ENCODE results near the gene MDC1. TPM values are rescaled to one million over a fixed set of nuclear protein-coding genes. Genes with fewer than 3 reads are reported as not detected.
A peak's percentile ranks its signal among the peaks of the same experiment; 100 is the strongest.
"Not testable (repeated sequence)": the region's sequence is repeated elsewhere in the genome, so short reads cannot be mapped to it uniquely, and the experiment has no call there.

MDC1 gene
- 10 to 100 TPM; 42.3 to 69.7 (median 53.4) TPM for total RNA-seq
- 28.0 TPM for total RNA-seq (2013)
- total RNA-seq = 23.1 to 52.1 (median 31.9) reads per million in 29 experiments

GRCh38 chr6:30717129-30717844 lies at the start of gene MDC1:
Gene MDC1, minus strand, starts transcription at chr6:30717281. Its CDS starts 2,106 bp downstream, at chr6:30715175.
- peak; percentile 75 to 78 (median 77) for ATAC-seq (replicated peaks in 1 of 4)
- ChIA-PET POLR2A (interaction anchor here (0.6 to 1.2 kb wide), 9 partner anchors 29 to 185 kb away, joined by 3 to 14 read pairs (median 3); no protein-coding TSS in a partner anchor), CTCF (interaction anchor here (0.6 to 9.1 kb wide), 9 partner anchors 14 to 824 kb away, joined by 3 to 254 read pairs (median 3); partner anchors contain the start of gene DHX16 (in 1 of the 2))
- no peaks in the 10 kb centered on the region for H3K9me3 Mint-ChIP-seq
- Histone ChIP-seq H3K4me1 (ENCODE audit: control insufficient read depth in 1 of 2, extremely low read depth in 1 of 2, insufficient read depth in 2 of 2, low read length in 2 of 2) (peaks cover 17 to 38% of the 10 kb centered on the region in 2 experiments), H3K4me3 (ENCODE audit: control insufficient read depth in 1 of 2, extremely low read depth in 1 of 2, low read length in 1 of 2) (peak within 1 kb of the TSS; percentile 69 to 71), H3K27me3 (replicated peaks in 1 of 2; ENCODE audit: control insufficient read depth in 2 of 2, extremely low read depth in 1 of 2, insufficient read depth in 2 of 2, low read length in 1 of 2) (no peaks in the 10 kb centered on the region), H3K9me3 (no peaks in the 10 kb centered on the region), H3K36me3 (ENCODE audit: control insufficient read depth in 2 of 2, extremely low read depth in 1 of 2, insufficient read depth in 1 of 2, low read length in 1 of 2) (peaks cover under 1 to 24% of the 10 kb centered on the region in 2 donors), H3K27ac (ENCODE audit: low read length) (peak within 1 kb of the TSS; percentile 93)
- WGBS (ENCODE audit: insufficient coverage) = under 1% methylated on average over 46 of the region's 48 CpGs
- H3K4me1 Mint-ChIP-seq = peaks cover 51 to 63% (median 53%) of the 10 kb centered on the region in 3 donors
- H3K36me3 Mint-ChIP-seq = peaks cover 29% of the 10 kb centered on the region
- no peaks in the 10 kb centered on the region for H3K27me3 Mint-ChIP-seq
- H3K27ac Mint-ChIP-seq = peak within 1 kb of the TSS; percentile 99
- peak within 1 kb of the TSS; percentile 95 to 98 (median 97) for H3K4me3 Mint-ChIP-seq
- peak; percentile 92 to 100 (median 99) for DNase-seq

- Mint-ChIP-seq H3K9me3 (no peaks in the 10 kb centered on the region), H3K27me3 (peaks cover 0 to 3% of the 10 kb centered on the region in 2 donors), H3K4me1 (peaks cover 61 to 68% (median 63%) of the 10 kb centered on the region in 3 donors), H3K4me3 (no peak overlapping the region), H3K36me3 (no peaks in the 10 kb centered on the region), H3K27ac (peak overlapping the region in 1 of 2 donors; percentile 56)
- DNase-seq (no peak), ATAC-seq (replicated peaks in 1 of 4) (no peak)
- Histone ChIP-seq H3K27ac (ENCODE audit: low read length) (no peak overlapping the region), H3K9me3 (no peaks in the 10 kb centered on the region), H3K36me3 (ENCODE audit: control insufficient read depth in 2 of 2, extremely low read depth in 1 of 2, insufficient read depth in 1 of 2, low read length in 1 of 2) (no peaks in the 10 kb centered on the region), H3K4me1 (ENCODE audit: control insufficient read depth in 1 of 2, extremely low read depth in 1 of 2, insufficient read depth in 2 of 2, low read length in 2 of 2) (peaks cover 40 to 42% of the 10 kb centered on the region in 2 experiments), H3K27me3 (replicated peaks in 1 of 2; ENCODE audit: control insufficient read depth in 2 of 2, extremely low read depth in 1 of 2, insufficient read depth in 2 of 2, low read length in 1 of 2) (no peaks in the 10 kb centered on the region), H3K4me3 (ENCODE audit: control insufficient read depth in 1 of 2, extremely low read depth in 1 of 2, low read length in 1 of 2) (no peak overlapping the region)
- 90% methylated on average over 4 of the region's 6 CpGs for WGBS (ENCODE audit: insufficient coverage)
- POLR2A ChIA-PET = no interaction called here
- CTCF ChIA-PET = interaction anchor here in 1 of 2 donors (0.6 kb wide), 1 partner anchor 799 kb away, joined by 3 read pairs; no protein-coding TSS in a partner anchor
Measured at GRCh38 chr6:30766461-30767157, 49.5 kb upstream of the MDC1 start.

DNA sequence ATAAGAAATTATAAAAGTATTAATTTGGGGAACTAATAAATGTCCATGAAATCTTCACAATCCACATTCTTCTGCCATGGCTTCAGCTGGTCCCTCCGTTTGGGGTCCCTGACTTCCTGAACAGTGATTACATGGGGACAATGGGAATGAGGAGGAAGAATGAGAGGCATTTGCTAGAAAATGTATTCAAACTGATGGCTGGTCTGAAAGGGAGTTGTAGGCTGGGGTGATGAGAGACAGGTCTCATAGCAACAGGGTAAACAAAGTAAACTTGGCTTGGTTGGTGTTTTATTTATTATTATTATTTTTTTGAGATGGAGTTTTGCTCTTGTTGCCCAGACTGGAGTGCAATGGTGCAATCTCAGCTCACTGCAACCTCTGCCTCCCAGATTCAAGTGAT lies 48.4 kb upstream of the MDC1 start:
- H3K27ac Mint-ChIP-seq; ATAC-seq (replicated peaks in 1 of 4); H3K27ac ChIP-seq (ENCODE audit: low read length); H3K27me3 ChIP-seq (replicated peaks in 1 of 2; ENCODE audit: control insufficient read depth in 2 of 2, extremely low read depth in 1 of 2, insufficient read depth in 2 of 2, low read length in 1 of 2); H3K36me3 Mint-ChIP-seq; POLR2A ChIA-PET; H3K9me3 ChIP-seq; H3K9me3 Mint-ChIP-seq; H3K4me3 ChIP-seq (ENCODE audit: control insufficient read depth in 1 of 2, extremely low read depth in 1 of 2, low read length in 1 of 2); H3K36me3 ChIP-seq (ENCODE audit: control insufficient read depth in 2 of 2, extremely low read depth in 1 of 2, insufficient read depth in 1 of 2, low read length in 1 of 2); H3K27me3 Mint-ChIP-seq; CTCF ChIA-PET; DNase-seq; H3K4me3 Mint-ChIP-seq: not testable (repeated sequence)
- WGBS (ENCODE audit: insufficient coverage) = no CpG with 5 or more reads among the region's 1 CpG
- H3K4me1 Mint-ChIP-seq = peaks cover 56 to 62% (median 58%) of the 10 kb centered on the region in 3 donors
- H3K4me1 ChIP-seq (ENCODE audit: control insufficient read depth in 1 of 2, extremely low read depth in 1 of 2, insufficient read depth in 2 of 2, low read length in 2 of 2) = peaks cover 40 to 42% of the 10 kb centered on the region in 2 experiments

DNA sequence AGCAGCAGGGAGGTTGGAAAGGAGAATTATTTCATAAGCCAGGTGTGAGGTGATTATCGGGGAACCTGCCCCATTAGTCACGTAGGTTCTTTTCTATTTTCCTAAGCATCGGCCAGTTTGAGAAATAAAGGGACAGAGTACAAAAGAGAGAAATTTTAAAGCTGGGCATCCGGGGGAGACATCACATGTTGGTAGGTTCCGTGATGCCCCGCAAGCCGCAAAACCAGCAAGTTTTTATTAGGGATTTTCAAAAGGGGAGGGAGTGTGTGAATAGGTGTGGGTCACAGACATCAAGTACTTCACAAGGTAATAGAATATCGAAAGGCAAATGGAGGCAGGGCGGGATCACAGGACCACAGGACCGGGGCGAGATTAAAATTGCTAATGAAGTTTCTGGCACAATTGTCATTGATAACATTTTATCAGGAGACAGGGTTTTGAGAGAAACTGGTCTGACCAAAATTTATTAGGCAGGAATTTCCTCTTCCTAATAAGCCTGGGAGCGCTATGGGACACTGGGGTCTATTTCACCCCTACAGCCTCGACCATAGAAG lies 47.5 kb upstream of the MDC1 start:
- POLR2A ChIA-PET = interaction anchor here in 1 of 2 donors (0.6 kb wide), 1 partner anchor 365 kb away, joined by 3 read pairs; no protein-coding TSS in a partner anchor
- H3K27me3 Mint-ChIP-seq; CTCF ChIA-PET; ATAC-seq (replicated peaks in 1 of 4); H3K27ac ChIP-seq (ENCODE audit: low read length); H3K36me3 Mint-ChIP-seq; H3K36me3 ChIP-seq (ENCODE audit: control insufficient read depth in 2 of 2, extremely low read depth in 1 of 2, insufficient read depth in 1 of 2, low read length in 1 of 2); H3K9me3 ChIP-seq; H3K27me3 ChIP-seq (replicated peaks in 1 of 2; ENCODE audit: control insufficient read depth in 2 of 2, extremely low read depth in 1 of 2, insufficient read depth in 2 of 2, low read length in 1 of 2); H3K4me3 ChIP-seq (ENCODE audit: control insufficient read depth in 1 of 2, extremely low read depth in 1 of 2, low read length in 1 of 2); H3K9me3 Mint-ChIP-seq; DNase-seq: not testable (repeated sequence)
- peak overlapping the region in 1 of 3 donors; percentile 68 for H3K4me3 Mint-ChIP-seq
- WGBS (ENCODE audit: insufficient coverage) = 90% methylated on average over 8 of the region's 13 CpGs
- peaks cover 47 to 52% (median 50%) of the 10 kb centered on the region in 3 donors for H3K4me1 Mint-ChIP-seq
- peaks cover 32 to 34% of the 10 kb centered on the region in 2 experiments for H3K4me1 ChIP-seq (ENCODE audit: control insufficient read depth in 1 of 2, extremely low read depth in 1 of 2, insufficient read depth in 2 of 2, low read length in 2 of 2)
- peak overlapping the region in 1 of 2 donors; percentile 77 for H3K27ac Mint-ChIP-seq

DNA sequence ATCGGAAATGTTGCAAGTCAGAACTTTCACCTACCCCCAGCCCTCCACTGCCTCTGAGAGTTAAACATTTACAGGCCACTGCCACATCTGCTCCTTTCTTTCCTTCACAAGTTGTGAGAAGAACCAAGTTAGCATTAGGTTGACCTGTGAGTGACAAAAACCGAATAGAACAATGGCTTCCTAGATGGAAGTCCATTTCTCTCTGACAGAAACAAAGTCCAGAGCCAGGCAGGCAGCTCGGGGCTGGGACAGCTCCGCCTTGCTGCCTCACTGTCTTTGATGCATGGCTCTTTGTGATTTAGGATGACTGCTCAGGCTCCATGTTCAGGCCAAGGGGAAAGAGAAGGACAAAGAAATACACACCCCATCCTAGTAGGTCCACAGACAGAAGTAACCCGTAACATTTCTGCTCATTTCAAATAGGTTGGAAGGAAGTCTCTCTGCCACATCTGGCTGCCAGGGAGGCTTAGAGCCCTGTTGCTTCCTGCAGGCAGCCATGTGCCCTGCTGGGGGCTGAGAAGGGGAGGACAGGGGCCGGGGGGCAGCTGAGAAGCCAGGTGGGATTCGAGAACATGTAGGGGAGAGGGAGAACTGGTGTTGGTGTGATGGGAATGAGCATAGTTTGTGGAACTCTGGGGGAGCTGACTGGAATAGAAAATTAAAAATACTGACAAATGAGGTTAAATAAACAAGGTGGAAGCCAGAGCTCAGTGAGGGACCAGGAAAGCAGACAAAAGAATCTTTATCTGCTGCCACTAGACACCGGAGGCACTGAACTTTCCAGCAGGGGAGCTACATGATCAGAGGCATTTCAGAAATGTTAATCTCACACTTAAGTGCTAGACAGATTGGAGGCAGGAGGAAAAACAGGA lies 46.8 kb upstream of the MDC1 start:
- peak in 1 of 35 experiments; percentile 19 for DNase-seq
- Histone ChIP-seq H3K36me3 (ENCODE audit: control insufficient read depth in 2 of 2, extremely low read depth in 1 of 2, insufficient read depth in 1 of 2, low read length in 1 of 2) (no peaks in the 10 kb centered on the region), H3K27ac (ENCODE audit: low read length) (no peak overlapping the region), H3K9me3 (no peaks in the 10 kb centered on the region), H3K4me1 (ENCODE audit: control insufficient read depth in 1 of 2, extremely low read depth in 1 of 2, insufficient read depth in 2 of 2, low read length in 2 of 2) (peaks cover 25 to 27% of the 10 kb centered on the region in 2 experiments), H3K4me3 (ENCODE audit: control insufficient read depth in 1 of 2, extremely low read depth in 1 of 2, low read length in 1 of 2) (no peak overlapping the region), H3K27me3 (replicated peaks in 1 of 2; ENCODE audit: control insufficient read depth in 2 of 2, extremely low read depth in 1 of 2, insufficient read depth in 2 of 2, low read length in 1 of 2) (no peaks in the 10 kb centered on the region)
- H3K4me1 Mint-ChIP-seq = peaks cover 40 to 45% (median 43%) of the 10 kb centered on the region in 3 donors
- H3K9me3 Mint-ChIP-seq = no peaks in the 10 kb centered on the region
- WGBS (ENCODE audit: insufficient coverage) = 46% methylated on average over 6 of the region's 8 CpGs
- no peaks in the 10 kb centered on the region for H3K36me3 Mint-ChIP-seq
- H3K4me3 Mint-ChIP-seq = peak overlapping the region in 1 of 3 donors; percentile 68
- POLR2A ChIA-PET = no interaction called here
- H3K27ac Mint-ChIP-seq = peak overlapping the region; percentile 15 to 77
- peak in 3 of 4 experiments; percentile 66 to 76 (median 68) for ATAC-seq (replicated peaks in 1 of 4)
- H3K27me3 Mint-ChIP-seq = peaks cover 0 to 3% of the 10 kb centered on the region in 2 donors
- CTCF ChIA-PET = interaction anchor here in 1 of 2 donors (0.6 kb wide), 1 partner anchor 11 kb away, joined by 3 read pairs; no protein-coding TSS in a partner anchor
